CD14-positive monocyte (primary cell): ENCODE measurements around the gene OSBPL2. TPM values are rescaled to one million over a fixed set of nuclear protein-coding genes. Genes with fewer than 3 reads are reported as not detected.

Experiments
- DNase-seq, 3 donors: peaks; one replicate each; pipeline ENCODE4 v3.0.0-alpha.2; 2011 to 2022
- H2AFZ ChIP-seq: 2 replicates; pipeline ENCODE4 v1.6.0; 2012; ENCODE audit warnings: mild to moderate bottlenecking, low read depth, low read length, inconsistent platforms; ENCODE audit not compliant: insufficient read depth, poor library complexity, severe bottlenecking
- H3K27ac ChIP-seq, 2 donors: 1 replicate in 1 of 2; 2 replicates in 1 of 2; pipeline ENCODE4 v1.5.1; 2012 to 2013; ENCODE audit warnings: low read length in 2 of 2, control low read depth in 1 of 2, inconsistent platforms in 1 of 2, low read depth in 1 of 2, mild to moderate bottlenecking in 1 of 2
- H3K27me3 ChIP-seq, 2 donors: one replicate each; pipeline versions ENCODE4 v1.6.0 to v1.6.1; 2011 to 2013; ENCODE audit warnings: low read length in 2 of 2; ENCODE audit not compliant: control insufficient read depth in 2 of 2, insufficient read depth in 2 of 2
- H3K36me3 ChIP-seq, 2 donors: replicated peaks in 1 of 2; 1 replicate in 1 of 2; 2 replicates in 1 of 2; pipeline versions ENCODE4 v1.5.1 to v1.6.1; 2012 to 2013; ENCODE audit warnings: low read length in 2 of 2, control low read depth in 1 of 2, inconsistent platforms in 1 of 2, mild to moderate bottlenecking in 1 of 2; ENCODE audit not compliant: insufficient read depth in 2 of 2, control insufficient read depth in 1 of 2
- H3K4me1 ChIP-seq, 2 donors: 1 replicate in 1 of 2; 2 replicates in 1 of 2; pipeline versions ENCODE4 v1.5.1 to v1.6.1; 2012 to 2013; ENCODE audit warnings: low read length in 2 of 2, control low read depth in 1 of 2, inconsistent platforms in 1 of 2, mild to moderate bottlenecking in 1 of 2, moderate library complexity in 1 of 2; ENCODE audit not compliant: insufficient read depth in 2 of 2, control insufficient read depth in 1 of 2
- H3K4me2 ChIP-seq: replicated peaks from 2 replicates; pipeline ENCODE3; 2012; ENCODE audit warnings: low read length, moderate library complexity, mild to moderate bottlenecking; ENCODE audit not compliant: poor library complexity, severe bottlenecking; ENCODE audit errors: extremely low read depth
- H3K4me3 ChIP-seq, 3 experiments: fragments of 200-600 bp in 1 of 3; sonication (generic) in 1 of 3; replicated peaks in 1 of 3; 1 replicate in 2 of 3; 2 replicates in 1 of 3; pipeline ENCODE4 v1.5.1; 2011 to 2013; ENCODE audit warnings: low read length in 3 of 3, mild to moderate bottlenecking in 3 of 3, control low read depth in 2 of 3, low read depth in 2 of 3, inconsistent platforms in 1 of 3, moderate library complexity in 1 of 3
- H3K79me2 ChIP-seq: 2 replicates; pipeline ENCODE4 v1.6.0; 2012; ENCODE audit warnings: mild to moderate bottlenecking, control low read depth, inconsistent platforms, low read length, moderate library complexity; ENCODE audit not compliant: insufficient read depth
- H3K9ac ChIP-seq: 2 replicates; pipeline ENCODE4 v1.6.0; 2017; ENCODE audit warnings: low read length, mild to moderate bottlenecking; ENCODE audit not compliant: insufficient read depth, poor library complexity, severe bottlenecking
- H3K9me3 ChIP-seq, 2 donors: replicated peaks in 1 of 2; 1 replicate in 1 of 2; 2 replicates in 1 of 2; pipeline versions ENCODE4 v1.5.1 to v1.6.1; 2012 to 2013; ENCODE audit warnings: low read length in 2 of 2, control low read depth in 1 of 2; ENCODE audit not compliant: control insufficient read depth in 1 of 2, insufficient read depth in 1 of 2
- H4K20me1 ChIP-seq: 2 replicates; pipeline ENCODE4 v1.6.0; 2012; ENCODE audit warnings: mild to moderate bottlenecking, low read length, control low read depth, moderate library complexity; ENCODE audit not compliant: insufficient read depth
- H3K27ac Mint-ChIP-seq, 7 donors: one replicate each; pipeline ENCODE4 v1.8.0; 2020; ENCODE audit warnings: mild to moderate bottlenecking in 7 of 7, mixed read lengths in 7 of 7, moderate library complexity in 6 of 7, inconsistent platforms in 2 of 7
- H3K27me3 Mint-ChIP-seq, 3 donors: one replicate each; pipeline ENCODE4 v1.8.0; 2021 to 2022; ENCODE audit warnings: low read depth in 3 of 3, mild to moderate bottlenecking in 3 of 3, mixed read lengths in 3 of 3, moderate library complexity in 3 of 3, inconsistent platforms in 1 of 3
- H3K36me3 Mint-ChIP-seq, 2 donors: one replicate each; pipeline ENCODE4 v1.8.0; 2020; ENCODE audit warnings: mixed read lengths in 2 of 2, inconsistent platforms in 1 of 2, mild to moderate bottlenecking in 1 of 2
- H3K4me1 Mint-ChIP-seq: one replicate; pipeline ENCODE4 v1.8.0; 2020; ENCODE audit warnings: mild to moderate bottlenecking, mixed read lengths
- H3K4me3 Mint-ChIP-seq, 2 donors: one replicate each; pipeline ENCODE4 v1.8.0; 2020; ENCODE audit warnings: mild to moderate bottlenecking in 2 of 2, mixed read lengths in 2 of 2, moderate library complexity in 1 of 2
- H3K9me3 Mint-ChIP-seq, 7 donors: one replicate each; pipeline ENCODE4 v1.8.0; 2020 to 2022; ENCODE audit warnings: mixed read lengths in 7 of 7, mild to moderate bottlenecking in 6 of 7, moderate library complexity in 6 of 7, inconsistent platforms in 2 of 7
- WGBS: methylation state at CpG from one replicate; pipeline ENCODE4 v1.1.5; 2013; ENCODE audit warnings: missing lambda C conversion rate; ENCODE audit not compliant: insufficient coverage; 5-methylcytosine and 5-hydroxymethylcytosine counted together
- intact Hi-C, 2 donors: fragments of 100-400 bp; cut with micrococcal nuclease; formaldehyde crosslinking; loops; one replicate each; pipeline versions ENCODE4 v1.15.0 to v1.15.1; 2023
- polyA plus RNA-seq, 3 donors: library from polyadenylated mRNA; depleted of rRNA in 1 of 3; unstranded in 2 of 3; stranded (reverse) in 1 of 3; fragments of 300-500 nt in 2 of 3; fragments of >200 nt in 1 of 3; fragmentation: Illumina TruSeq in 2 of 3; gene quantifications; 1 replicate in 2 of 3; 2 replicates in 1 of 3; pipeline ENCODE4 v1.2.3, GENCODE V29; 2012 to 2021
- TF ChIP-seq, protein P1 (sequence below): fragments of 200-600 bp; IDR thresholded peaks from one replicate; pipeline ENCODE4 v1.8.0; 2022; ENCODE audit warnings: antibody characterized with exemption, mild to moderate bottlenecking

The OSBPL2 gene
- polyA plus RNA-seq, 3 donors = 12.9 to 29.1 (median 17.9) TPM

DNA sequence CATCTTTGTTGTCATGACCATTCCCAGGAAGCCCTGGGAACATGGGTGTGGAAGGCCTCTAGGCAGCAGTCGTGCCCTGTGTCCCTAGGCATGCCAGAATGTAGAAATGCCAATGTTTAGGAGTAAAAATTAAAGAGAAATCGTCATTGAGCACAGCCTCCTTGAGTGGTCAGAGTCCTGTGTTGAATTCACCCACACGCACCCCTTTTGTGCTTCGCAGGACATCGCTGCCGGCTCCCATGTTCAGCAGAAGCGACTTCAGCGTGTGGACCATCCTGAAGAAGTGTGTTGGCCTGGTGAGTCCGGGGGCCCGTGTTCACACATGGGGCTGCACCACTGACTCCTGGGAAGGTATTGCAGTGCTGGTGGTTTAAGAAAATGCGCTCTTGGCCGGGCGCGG, 25.1 kb downstream of the OSBPL2 start:
- Mint-ChIP-seq H3K4me3 (no peak overlapping the region), H3K27ac (peak overlapping the region in 1 of 7 donors; percentile 6)

DNA sequence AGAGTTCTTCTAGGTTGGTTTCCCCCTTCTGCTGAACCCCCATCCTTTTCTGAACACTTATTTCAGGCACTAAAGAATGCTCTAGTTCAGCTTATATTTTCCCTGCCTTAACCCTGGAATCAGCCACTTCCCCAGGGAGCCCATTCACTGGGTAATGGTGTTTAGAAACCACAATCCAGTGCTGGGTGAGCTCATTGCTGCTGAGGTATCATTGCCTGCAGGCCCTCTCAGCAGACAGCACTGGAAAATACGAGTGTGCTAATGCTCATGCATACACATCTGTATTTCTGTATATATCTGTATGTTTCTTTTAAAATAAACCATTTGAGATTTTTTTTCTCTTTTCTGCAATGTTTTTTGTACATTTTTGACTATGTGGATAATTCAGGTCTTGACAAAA, 27.0 kb downstream of the OSBPL2 start:
- no CpG with 5 or more reads among the region's 1 CpG for WGBS
- H3K79me2 ChIP-seq = no peaks in the 10 kb centered on the region
- no peak overlapping the region for H3K27ac Mint-ChIP-seq

More for the DNA sequence above, 25.1 kb downstream of the OSBPL2 start:
- DNase-seq = no peak
- Mint-ChIP-seq H3K9me3 (peaks cover 0 to 7% (median 5%) of the 10 kb centered on the region in 7 donors), H3K27me3 (peaks cover 0 to 1% (median 0%) of the 10 kb centered on the region in 3 donors), H3K4me1 (no peaks in the 10 kb centered on the region), H3K36me3 (peaks cover 77 to 96% of the 10 kb centered on the region in 2 donors)
- TF ChIP-seq, protein P1, sequence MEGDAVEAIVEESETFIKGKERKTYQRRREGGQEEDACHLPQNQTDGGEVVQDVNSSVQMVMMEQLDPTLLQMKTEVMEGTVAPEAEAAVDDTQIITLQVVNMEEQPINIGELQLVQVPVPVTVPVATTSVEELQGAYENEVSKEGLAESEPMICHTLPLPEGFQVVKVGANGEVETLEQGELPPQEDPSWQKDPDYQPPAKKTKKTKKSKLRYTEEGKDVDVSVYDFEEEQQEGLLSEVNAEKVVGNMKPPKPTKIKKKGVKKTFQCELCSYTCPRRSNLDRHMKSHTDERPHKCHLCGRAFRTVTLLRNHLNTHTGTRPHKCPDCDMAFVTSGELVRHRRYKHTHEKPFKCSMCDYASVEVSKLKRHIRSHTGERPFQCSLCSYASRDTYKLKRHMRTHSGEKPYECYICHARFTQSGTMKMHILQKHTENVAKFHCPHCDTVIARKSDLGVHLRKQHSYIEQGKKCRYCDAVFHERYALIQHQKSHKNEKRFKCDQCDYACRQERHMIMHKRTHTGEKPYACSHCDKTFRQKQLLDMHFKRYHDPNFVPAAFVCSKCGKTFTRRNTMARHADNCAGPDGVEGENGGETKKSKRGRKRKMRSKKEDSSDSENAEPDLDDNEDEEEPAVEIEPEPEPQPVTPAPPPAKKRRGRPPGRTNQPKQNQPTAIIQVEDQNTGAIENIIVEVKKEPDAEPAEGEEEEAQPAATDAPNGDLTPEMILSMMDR = no peak
- Histone ChIP-seq H3K4me2 (no peak overlapping the region), H3K4me1 (no peaks in the 10 kb centered on the region), H3K36me3 (peaks cover 85 to 95% of the 10 kb centered on the region in 2 donors), H2AFZ (no peak overlapping the region), H3K4me3 (no peak overlapping the region), H3K27ac (no peak overlapping the region), H4K20me1 (peaks cover 34% of the 10 kb centered on the region), H3K9me3 (peaks cover 0 to 2% of the 10 kb centered on the region in 2 donors), H3K9ac (no peak overlapping the region), H3K27me3 (no peaks in the 10 kb centered on the region), H3K79me2 (no peaks in the 10 kb centered on the region)
- 99% methylated on average over 8 of the region's 14 CpGs for WGBS
- intact Hi-C loops = no loop called here

More for the DNA sequence above, 27.0 kb downstream of the OSBPL2 start:
- Histone ChIP-seq H2AFZ (no peak overlapping the region), H3K9ac (no peak overlapping the region), H3K27me3 (no peaks in the 10 kb centered on the region), H3K4me3 (no peak overlapping the region), H3K36me3 (peaks cover 81 to 94% of the 10 kb centered on the region in 2 donors), H4K20me1 (peaks cover 24% of the 10 kb centered on the region), H3K4me1 (no peaks in the 10 kb centered on the region), H3K4me2 (no peak overlapping the region), H3K9me3 (peaks cover 0 to 2% of the 10 kb centered on the region in 2 donors), H3K27ac (no peak overlapping the region)
- DNase-seq = no peak
- H3K4me3 Mint-ChIP-seq = no peak overlapping the region
- peaks cover 0 to 7% (median 5%) of the 10 kb centered on the region in 7 donors for H3K9me3 Mint-ChIP-seq
- peaks cover 70 to 89% of the 10 kb centered on the region in 2 donors for H3K36me3 Mint-ChIP-seq
- H3K27me3 Mint-ChIP-seq = peaks cover 0 to 1% (median 0%) of the 10 kb centered on the region in 3 donors
- TF ChIP-seq, protein P1 = no peak
- intact Hi-C loops = no loop called here
- H3K4me1 Mint-ChIP-seq = no peaks in the 10 kb centered on the region
